IPS-NIHi7 (cell line): Measurements from ENCODE around the gene JCHAIN.
"Not testable (repeated sequence)": the region's sequence is repeated elsewhere in the genome, so short reads cannot be mapped to it uniquely, and the experiment has no call there.

ENCODE experiments used
- DNase-seq: peaks from one replicate; pipeline ENCODE4 v3.0.0; 2012; ENCODE audit warnings: mixed read lengths; ENCODE audit errors: extremely low spot score

The JCHAIN gene

GRCh38 chr4:70666369-70666768, at the start of gene JCHAIN:
Gene JCHAIN, minus strand, starts transcription at chr4:70666508. Its CDS starts 18 bp downstream, at chr4:70666490.
- DNase-seq, result no peak

DNA sequence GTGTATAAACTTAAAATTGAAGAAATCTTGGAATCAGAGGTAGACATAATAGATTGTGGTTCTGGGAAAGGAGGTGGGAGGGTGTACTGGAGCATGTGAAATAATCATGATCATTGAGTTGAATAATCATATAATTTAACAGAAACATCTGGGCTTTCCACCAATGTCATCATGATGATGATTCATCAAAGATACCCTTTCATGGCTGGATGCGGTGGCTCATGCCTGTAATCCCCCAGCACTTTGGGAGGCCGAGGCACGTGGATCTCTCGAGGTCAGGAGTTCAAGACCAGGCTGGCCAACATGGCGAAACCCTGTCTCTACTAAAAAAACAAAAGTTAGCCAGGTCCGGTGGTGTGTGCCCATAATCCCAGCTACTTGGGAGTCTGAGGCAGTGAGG, 48.8 kb upstream of the JCHAIN start:
- DNase-seq, result no peak

DNA sequence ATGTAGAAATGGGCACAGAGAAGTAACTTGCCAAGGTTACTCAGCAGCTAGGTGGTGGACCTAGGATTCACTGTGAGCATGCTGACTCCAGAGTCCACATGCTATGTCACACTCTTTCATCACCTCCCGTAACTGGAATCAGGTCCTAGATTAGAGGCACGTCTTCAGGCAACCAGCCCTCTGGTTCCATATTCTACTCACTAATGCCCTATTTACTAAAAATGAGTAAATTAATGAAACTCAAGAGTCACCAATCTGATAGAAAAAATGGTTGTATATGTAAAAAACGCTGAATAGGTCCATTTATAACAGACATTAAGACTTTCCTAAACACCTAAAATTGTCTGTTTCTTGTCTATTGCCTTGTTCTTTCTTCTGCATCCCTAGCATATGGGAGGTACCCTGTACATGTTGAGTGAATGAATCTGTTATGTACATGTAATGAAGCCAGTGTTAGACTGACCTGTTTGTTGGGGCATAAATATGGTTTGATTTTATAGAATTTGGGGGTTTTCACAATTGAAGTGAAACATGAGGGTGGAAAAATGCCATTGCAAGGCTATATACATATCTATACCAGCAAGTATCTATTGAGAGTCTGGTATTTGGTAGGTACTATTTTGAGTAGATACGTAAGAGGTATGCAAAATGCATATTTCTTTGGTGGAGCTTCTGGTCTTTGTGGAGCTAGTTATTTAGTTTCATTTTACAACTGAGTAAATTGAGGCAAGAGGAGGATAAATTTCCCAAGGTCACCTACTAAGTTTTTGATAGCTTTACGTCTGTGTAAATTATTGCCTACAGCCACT, 48.0 kb upstream of the JCHAIN start:
- no peak for DNase-seq

DNA sequence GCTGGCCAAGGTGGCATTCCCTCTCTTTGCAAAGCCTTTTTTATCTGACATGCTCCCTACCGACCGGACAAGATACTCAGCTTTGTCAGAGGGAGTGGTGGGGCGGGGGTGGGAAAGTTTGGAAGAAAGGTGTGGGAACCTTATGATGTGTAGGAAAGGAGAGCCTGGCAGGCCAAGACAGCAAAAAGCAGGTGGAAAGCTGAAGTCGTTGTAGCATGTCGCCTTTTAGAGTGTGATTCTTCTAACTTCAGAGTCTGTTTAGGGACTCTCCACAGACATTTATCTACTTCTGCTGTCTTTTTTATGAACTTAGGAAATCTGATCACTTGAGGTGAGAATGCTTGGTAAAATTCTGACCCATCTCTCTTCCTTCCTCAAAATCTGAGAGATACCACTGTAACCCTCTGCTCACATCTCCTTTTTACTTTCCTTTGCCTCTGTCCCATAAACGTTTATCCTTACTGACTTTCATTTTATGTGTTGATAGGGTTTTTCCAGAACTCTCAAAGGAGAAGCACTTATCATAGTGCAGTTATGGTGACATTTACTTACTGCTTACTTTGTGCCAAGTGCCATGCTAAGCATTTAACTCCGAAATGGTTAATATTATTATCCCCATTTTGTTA, 47.3 kb upstream of the JCHAIN start:
- DNase-seq, result no peak

DNA sequence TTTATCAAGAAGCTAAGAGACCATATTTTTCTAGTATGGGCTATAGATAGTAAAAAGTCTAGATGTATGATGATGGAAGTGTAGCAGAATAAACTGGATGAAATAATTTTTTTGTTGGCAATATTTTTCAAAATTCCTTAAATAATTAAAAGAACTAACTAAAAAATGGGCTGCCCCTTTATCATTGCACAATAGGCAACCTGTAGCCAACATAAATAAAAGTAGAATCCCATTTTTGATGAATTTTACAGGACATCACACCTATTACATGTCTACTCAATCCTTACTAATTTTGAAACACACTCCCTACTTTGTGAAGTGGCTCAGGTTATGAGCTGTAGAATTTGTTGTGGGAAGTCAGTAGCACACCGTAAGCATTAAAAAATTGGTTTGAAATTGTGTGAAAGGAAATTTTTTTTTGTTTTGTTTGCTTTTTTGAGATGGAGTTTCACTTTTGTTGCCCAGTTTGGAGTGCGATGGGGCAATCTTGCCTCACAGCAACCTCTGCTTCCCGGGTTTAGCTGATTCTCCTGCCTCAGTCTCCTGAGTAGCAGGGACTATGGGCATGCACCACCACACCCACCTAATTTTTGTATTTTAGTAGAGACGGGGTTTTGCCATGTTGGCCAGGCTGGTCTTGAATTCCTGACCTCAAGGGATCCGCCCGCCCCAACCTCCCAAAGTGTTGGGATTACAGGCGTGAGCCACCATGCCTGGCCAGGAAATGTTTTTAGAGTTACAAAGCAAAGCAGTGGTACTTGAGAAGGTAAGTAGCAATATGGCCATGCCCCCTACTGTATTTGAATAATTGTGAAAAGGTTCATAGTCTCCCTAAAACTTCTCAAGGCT, 46.5 kb upstream of the JCHAIN start:
- no peak for DNase-seq

DNA sequence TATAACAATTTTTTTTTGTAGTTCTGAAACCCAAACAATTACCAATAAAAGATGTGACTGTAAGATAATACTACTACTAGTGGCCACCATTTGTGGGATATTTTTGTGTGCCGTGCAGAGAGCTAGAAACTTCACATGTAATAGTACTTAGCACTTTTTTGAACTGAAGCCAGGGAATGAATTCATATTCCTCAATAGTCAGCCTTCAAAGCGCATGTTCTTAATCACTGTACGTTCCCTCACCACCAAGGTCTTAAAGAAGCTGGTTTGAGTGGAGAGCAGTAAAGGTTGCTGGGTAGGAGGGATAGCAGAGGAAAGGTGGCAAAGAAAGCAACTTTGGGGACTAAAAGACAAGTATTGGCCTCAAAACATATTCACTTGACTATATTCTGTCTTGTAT, 45.8 kb upstream of the JCHAIN start:
- DNase-seq, result no peak

DNA sequence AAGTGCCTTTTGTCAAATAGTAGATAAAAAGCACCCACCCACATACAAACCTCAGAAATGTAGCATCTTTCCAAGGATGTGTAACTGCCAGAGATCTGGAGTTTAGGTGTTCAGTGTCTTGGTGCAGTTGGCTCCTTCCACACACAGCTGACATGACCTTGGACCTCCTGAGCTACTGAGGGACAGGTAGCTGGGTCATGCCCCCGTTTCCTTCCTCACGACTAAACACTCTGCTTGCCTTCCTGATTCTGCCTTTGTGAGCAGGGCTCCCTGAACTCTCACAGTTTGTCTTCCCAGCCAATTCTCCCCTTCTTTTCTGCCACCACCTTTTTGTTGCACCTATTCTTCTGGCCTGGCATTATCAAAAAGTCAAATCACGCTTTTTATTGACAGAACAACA, 45.3 kb upstream of the JCHAIN start:
- DNase-seq, result no peak

- no peak for DNase-seq
These were observed 43.4 kb upstream of the JCHAIN start for GRCh38 chr4:70709611-70710205.

DNA sequence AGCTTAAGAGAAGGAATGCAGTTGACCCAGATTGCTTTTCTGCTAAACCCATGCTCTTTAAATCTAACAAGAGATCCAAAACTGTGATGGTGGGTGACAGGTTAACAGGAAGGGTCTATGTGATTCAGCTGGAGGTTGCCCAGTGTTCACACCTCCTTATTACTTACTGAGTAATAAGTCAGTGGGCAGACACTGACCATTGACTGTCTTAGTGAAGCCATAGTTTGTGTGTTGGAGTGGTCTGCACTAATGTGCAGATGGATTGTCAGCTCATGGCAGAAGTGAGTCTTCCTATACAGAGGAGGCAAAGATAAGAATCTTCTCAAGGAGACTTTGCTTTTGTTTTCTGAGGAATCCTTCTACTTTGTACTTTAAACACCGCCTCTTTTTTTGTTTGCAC, 40.2 kb upstream of the JCHAIN start:
- DNase-seq, result no peak

DNA sequence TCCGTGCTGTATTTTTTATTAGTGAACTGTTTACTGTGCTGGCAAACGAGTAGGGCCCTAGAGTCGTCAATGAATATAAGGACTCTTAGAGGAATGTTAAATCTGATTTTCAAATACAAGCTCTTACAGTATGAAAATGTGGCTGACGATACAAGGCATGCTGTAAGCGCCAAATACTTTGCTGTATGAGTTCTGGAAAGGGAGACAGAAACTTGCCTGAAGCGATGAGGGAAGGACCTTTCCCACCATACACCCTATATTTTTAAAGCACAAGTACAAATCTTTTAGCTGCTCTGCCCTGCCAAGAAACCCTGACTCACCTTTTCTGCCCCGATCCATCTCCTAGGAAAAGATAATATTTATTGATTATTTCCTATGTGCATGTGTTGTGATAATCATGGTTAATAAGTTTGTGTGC, 39.7 kb upstream of the JCHAIN start:
- no peak for DNase-seq

DNA sequence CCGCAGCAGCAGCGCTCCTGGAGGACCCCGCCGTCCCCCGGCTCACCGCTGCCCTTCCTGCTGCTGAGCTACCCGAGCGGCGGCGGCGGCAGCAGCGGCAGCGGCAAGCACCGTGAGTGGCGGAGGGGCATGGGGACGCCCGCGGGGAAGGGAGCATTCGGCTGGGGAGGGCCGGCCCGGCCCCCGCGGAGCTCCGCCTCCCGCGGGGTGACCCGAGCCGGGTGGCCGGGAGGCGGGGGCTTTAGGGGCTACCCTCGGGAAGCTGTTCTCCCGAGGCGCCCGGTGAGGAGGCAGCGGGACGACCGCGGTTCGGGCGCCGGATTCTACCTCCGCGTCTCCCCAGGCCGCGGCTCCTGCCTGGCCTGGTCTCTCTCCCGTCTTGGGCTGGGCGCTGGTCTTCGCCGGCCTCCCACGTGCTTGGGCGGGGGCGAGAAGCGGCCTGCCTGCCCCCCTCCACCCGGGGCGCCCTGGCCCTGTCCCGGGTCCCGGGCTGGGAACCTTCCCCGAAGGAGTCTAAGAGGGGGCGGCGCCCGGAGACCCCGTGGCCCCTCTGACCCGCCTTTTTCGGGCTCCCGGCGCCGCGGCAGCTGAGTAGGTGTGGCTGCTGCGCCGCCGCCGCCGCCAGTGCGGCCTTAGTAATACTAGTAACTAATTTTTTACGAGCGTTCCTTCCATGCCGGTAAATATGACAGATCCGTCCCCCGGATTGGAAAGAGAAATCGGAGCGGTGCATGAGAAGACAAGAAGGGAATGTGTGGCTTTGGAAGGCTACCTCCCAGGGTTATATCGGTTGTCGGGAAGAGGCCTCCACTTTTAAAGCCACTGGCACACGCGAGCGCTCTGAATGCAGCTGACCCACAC, 39.1 kb upstream of the JCHAIN start:
- DNase-seq, result peak; percentile 84

- no peak for DNase-seq
These were observed 38.5 kb upstream of the JCHAIN start for GRCh38 chr4:70704931-70705182.

GRCh38 chr4:70704215-70704930, 38.1 kb upstream of the JCHAIN start:
- DNase-seq, result peak; percentile 85

- DNase-seq, result no peak
These were observed 37.4 kb upstream of the JCHAIN start for GRCh38 chr4:70703619-70704214.

GRCh38 chr4:70702592-70702991, 36.3 kb upstream of the JCHAIN start:
- not testable (repeated sequence) for DNase-seq

DNA sequence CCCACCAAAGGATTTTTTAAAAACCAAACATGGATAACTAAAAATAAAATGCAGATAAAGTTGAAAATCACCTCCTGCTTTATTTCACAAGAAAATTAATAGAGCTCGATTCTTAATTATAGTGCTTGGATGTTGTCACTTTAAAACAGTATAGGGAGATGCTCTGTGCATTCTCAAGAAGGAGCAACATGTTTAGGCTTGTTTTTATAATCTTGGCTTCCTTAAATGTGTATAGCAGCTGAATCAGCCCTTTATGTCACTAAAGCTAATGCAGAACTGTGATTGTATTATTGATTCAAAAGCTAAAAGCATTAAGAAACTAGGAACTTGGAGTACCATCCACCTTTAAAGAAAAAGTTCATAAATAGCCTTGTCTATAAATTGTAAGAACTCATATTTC, 35.0 kb upstream of the JCHAIN start:
- no peak for DNase-seq

DNA sequence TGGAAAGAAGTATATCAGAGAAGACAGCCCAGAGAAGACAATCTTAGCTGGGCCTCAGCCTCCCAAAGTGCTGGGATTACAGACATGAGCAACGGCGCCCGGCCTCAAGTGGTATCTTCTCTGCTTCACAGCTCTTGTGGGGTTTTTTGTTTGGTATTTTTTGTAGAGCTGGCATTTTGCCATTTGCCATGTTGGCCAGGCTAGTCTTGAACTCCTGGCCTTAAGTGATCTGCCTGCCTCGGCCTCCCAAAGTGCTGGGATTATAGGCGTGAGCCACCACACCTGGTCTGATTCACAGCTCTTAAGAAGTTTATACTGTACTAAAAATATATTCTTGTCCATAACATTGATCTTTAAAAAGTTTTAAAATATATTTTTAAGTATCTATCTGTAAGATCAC, 34.4 kb upstream of the JCHAIN start:
- DNase-seq, result no peak

DNA sequence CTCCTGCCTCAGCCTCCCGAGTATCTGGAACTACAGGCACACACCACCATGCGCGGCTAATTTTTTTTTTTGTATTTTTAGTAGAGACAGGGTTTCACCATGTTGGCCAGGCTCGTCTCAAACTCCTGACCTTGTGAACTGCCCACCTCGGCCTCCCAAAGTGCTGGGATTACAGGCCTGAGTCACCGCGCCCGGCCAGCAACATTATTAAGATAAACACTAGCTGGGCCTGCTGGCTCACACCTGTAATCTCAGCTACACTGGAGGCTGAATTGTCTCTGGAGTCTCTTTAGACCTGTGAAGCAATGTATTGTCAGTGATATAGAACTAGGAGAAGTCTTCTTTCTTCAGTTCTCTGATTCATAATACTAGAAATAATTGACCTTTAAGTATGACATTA, 32.1 kb upstream of the JCHAIN start:
- not testable (repeated sequence) for DNase-seq

- not testable (repeated sequence) for DNase-seq
These were observed 28.3 kb upstream of the JCHAIN start for GRCh38 chr4:70694633-70695032.

DNA sequence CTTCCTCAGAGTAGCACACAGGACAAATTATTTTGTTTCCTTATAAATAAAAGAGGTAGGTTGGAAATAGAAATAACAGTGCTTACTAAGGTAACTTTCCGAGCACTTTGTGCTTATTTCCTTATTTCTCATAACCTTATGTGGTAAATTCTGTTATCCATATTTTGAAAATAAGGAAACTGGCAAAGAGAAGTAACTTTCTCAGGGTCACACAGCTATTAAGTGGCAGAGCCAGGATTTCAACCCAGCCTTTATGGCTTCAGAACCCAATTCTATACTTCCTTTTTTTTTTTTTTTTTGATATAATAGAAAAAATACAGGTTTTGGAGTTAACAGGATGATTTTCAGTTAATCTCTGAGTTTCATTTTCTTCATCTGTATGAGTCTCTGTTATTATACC, 25.4 kb upstream of the JCHAIN start:
- no peak for DNase-seq
